Measurements from ENCODE around the gene RASSF5.

RASSF5 gene

GRCh38 chr1:206464456-206464964 is 42.8 kb upstream of the RASSF5 start:
- in situ Hi-C loops (cut with MboI; ENCODE audit: low sequenced_read_pairs, unreplicated experiment), result no loop called here
- TF ChIP-seq CTCF (IDR thresholded peaks at IDR 0.05; ENCODE audit: borderline replicate concordance, control extremely low read depth, extremely low read depth, insufficient read depth, missing control alignments), result no peak
- no peak for DNase-seq (ENCODE audit: low spot score)

GRCh38 chr1:206465951-206466350 is 41.4 kb upstream of the RASSF5 start:
- in situ Hi-C loops (cut with MboI; ENCODE audit: low sequenced_read_pairs, unreplicated experiment), result no loop called here
- TF ChIP-seq CTCF (IDR thresholded peaks at IDR 0.05; ENCODE audit: borderline replicate concordance, control extremely low read depth, extremely low read depth, insufficient read depth, missing control alignments), result no peak
- peak; percentile 67 for DNase-seq (ENCODE audit: low spot score)

DNA sequence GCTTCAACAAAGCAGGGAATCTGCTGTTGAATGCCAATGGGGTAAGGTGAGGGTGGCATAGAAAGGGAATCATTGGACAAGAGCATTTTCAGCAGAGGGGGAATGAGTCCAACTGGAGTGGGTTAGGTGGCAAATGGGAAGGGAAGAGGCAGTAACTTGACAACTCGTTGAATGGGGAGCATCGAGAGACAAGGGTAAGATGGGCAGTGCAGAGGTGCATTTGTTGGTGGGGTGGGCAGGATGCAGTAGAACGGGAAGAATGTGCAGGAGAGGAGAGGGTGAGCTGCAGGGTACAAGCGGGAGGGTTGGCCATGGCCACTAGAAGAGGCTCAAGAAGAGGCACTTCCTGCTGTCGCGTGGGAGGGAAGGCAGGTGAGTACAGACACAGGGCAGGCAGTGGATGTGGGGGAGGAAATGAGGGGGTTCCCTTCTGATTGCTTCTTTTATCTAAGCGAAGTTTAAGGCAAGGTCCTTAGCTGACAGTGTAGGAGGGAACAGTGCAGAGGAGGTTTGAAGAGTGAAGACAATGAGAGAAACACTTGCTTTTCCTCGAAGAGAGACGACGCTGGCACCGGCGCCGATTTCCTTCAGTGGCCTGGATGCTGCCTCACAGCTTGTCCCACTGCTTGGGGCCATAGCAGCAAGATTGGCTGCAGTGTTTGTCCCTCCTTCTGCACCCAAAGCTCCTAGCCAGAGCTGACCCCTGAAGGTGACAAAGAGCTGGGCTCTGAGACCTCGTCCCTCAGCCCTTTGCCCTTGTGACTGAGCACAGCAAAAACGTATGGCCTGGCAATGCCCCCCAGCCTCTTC is 40.3 kb upstream of the RASSF5 start:
- in situ Hi-C loops (cut with MboI; ENCODE audit: low sequenced_read_pairs, unreplicated experiment), result no loop called here
- TF ChIP-seq CTCF (IDR thresholded peaks at IDR 0.05; ENCODE audit: borderline replicate concordance, control extremely low read depth, extremely low read depth, insufficient read depth, missing control alignments), result no peak
- no peak for DNase-seq (ENCODE audit: low spot score)

GRCh38 chr1:206467915-206468314 is 39.4 kb upstream of the RASSF5 start:
- DNase-seq (ENCODE audit: low spot score), result peak; percentile 56
- in situ Hi-C loops (cut with MboI; ENCODE audit: low sequenced_read_pairs, unreplicated experiment), result no loop called here
- no peak for TF ChIP-seq CTCF (IDR thresholded peaks at IDR 0.05; ENCODE audit: borderline replicate concordance, control extremely low read depth, extremely low read depth, insufficient read depth, missing control alignments)

DNA sequence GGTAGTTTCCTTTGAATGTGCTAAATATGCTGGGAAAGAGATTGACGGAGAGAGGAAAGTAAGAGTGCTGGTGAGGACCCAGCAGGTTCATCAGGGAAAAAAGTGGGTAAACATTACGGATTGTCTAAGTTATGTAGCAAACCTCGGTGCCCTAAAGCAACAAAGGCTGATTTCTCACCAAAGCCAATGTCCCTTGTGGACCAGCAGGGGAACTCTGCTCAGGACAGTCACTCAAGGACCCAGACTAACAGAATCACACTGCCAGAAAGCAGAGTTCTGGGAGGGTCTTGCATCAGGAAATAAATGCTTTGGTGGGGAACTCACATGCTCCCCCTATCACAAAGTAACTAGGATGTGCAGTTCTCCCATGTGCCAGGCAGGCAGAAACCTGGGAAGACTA is 38.8 kb upstream of the RASSF5 start:
- in situ Hi-C loops (cut with MboI; ENCODE audit: low sequenced_read_pairs, unreplicated experiment), result no loop called here
- no peak for TF ChIP-seq CTCF (IDR thresholded peaks at IDR 0.05; ENCODE audit: borderline replicate concordance, control extremely low read depth, extremely low read depth, insufficient read depth, missing control alignments)
- no peak for DNase-seq (ENCODE audit: low spot score)

GRCh38 chr1:206469411-206469932 is 37.9 kb upstream of the RASSF5 start:
- no peak for DNase-seq (ENCODE audit: low spot score)
- TF ChIP-seq CTCF (IDR thresholded peaks at IDR 0.05; ENCODE audit: borderline replicate concordance, control extremely low read depth, extremely low read depth, insufficient read depth, missing control alignments), result no peak
- in situ Hi-C loops (cut with MboI; ENCODE audit: low sequenced_read_pairs, unreplicated experiment), result no loop called here
